NCI-H1694 (cell line): ENCODE data around the gene CNGA3.

Source experiments
- DNase-seq: peaks from one replicate; lab custom pipeline; 2025; lab: John Stamatoyannopoulos, UW

CNGA3 gene

DNA sequence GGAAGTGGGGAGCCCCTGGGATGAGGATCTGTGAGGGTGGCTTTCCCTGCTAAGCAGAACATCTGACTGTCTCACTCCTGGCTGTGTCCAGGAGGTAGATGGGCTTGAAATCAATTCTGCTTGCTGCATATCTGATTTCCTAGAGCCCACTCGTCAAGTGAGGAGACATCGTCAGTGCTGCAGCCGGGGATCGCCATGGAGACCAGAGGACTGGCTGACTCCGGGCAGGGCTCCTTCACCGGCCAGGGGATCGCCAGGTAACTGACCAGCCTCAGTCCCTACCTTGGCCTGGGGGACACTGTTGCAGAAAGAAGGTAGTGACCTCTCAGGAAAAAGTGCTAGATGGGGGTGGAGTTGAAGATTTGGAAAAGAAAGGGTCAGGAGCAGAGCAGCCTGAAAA is 31.3 kb downstream of the CNGA3 start:
- DNase-seq: no peak

DNA sequence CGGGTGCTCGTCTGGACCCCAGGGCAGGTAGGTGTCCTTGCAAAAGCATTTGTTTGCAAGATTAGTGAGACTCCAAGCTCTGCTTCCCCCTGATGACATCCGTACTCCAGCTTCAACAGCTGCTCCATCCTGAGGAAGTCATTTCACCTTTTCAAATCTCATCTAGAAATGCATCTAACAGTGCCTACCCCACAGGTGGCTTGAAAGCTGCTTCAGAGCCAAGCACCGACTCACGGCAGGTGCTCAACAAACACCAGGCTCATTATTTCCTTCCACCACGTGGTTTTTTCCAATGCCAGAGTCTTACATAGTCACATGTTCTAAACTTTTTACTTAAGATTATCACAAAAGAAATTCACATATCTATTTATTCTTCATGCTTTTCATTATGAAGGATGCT is 31.9 kb downstream of the CNGA3 start:
- DNase-seq: no peak

DNA sequence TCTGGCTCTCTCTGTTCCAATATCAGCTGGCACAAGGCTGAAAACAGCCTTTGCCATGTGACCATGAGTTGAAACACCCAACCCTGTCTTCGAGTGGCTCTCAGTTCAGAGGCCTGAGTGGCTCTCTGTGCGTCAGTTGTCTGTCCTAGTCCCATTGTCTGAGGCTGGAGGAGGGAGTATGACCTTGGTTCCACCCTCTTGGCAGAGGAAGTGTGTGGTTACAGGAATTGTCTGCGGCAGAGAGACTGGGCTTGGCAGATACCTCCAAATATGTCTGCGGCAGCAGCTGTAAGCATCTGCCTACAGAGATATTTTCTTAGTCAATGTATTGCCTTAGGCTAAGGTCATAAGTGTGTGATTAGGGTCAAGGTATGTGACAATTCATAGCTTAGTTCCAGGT is 32.6 kb downstream of the CNGA3 start:
- DNase-seq: no peak

DNA sequence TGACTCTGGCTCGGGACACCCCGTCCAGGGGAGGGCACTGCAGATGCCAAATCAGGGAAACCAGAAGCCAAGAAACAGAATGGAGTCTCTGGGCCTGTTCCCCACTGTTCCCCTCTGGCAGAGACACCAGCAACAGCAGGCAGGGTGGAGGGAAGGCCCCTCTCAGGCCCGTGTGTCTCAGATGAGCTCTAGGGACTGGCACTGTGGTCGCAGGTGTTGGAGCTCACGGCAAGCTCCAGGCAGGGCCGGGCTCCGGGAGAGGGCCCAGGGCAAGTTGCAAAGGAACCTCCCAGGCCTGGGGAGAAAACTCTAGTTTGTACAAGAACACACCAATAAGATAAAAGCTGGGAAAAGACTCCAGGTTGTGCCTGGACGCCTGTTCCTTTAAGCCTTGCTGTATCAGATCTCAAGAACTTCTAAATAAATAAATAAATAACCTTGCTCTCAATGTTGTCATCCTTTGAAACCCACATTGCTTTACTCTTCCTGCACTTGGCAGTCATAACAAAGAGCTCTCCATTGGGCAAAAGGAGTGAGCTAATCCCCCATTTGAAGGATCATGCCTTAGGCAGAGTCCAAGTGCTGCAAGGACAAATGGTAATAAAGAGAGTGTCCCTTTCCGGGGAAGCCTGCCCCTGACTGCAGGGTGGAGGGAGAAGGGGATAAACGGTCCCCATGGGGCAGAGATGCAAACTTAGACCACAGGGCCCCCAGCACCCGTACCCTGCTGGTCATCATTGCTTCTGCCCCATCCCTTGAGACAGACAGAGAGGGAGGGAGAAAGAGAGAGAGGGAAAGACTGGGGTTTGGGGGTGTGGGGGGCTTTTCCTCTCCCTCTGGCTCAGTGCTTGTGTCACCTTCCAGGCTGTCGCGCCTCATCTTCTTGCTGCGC is 33.3 kb downstream of the CNGA3 start:
- DNase-seq: no peak

DNA sequence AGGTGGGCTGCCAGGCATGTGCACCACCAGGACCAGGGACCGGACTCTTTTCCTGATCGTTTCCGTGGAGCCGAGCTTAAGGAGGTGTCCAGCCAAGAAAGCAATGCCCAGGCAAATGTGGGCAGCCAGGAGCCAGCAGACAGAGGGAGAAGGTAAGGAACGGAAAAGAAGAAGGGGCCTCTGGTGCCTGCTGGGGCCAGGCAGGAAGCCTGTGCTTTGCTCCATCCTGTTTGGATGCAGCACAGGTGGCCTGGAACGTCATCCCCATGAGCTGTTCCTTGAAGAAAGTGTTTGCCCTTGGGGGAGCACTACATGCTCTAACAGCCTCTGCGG is 33.9 kb downstream of the CNGA3 start:
- no peak for DNase-seq

DNA sequence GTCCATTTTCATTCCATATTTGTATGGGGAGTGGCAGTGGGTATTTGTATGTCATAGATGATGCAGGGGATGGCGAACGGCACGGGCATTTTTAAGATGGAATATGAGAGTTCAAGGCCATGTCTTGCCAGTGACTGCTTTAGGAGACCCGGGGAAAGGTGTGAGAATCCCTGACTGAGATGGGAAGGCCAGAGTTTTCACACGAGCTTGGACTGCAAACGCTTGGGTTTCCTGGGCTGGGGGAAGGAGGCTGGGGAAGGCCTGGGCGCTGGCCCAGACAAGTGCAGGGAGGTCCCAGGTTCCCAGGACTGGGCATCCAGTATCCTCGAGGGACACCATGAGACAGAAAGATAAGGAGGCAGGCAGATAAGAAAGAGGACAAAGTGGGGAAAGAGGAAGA is 35.2 kb downstream of the CNGA3 start:
- no peak for DNase-seq

DNA sequence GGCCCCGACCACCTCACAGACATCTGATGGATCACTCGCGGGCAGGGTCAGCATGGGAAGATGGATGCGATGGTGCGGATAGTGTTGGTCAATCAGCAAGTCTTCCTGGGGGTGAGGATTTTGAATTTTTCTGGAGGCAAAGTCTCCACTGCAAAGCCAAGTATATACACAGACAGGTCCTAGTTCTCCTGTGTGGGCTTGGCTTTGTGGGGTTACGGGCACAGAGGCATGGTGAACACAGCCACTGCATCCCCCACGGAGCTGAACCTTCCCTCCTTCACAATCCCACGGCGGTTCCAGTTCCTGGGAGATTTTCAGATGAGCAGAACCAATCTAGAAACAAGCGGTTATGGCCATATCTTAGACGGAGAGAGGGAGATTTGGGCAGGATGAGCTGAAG is 35.8 kb downstream of the CNGA3 start:
- no peak for DNase-seq

DNA sequence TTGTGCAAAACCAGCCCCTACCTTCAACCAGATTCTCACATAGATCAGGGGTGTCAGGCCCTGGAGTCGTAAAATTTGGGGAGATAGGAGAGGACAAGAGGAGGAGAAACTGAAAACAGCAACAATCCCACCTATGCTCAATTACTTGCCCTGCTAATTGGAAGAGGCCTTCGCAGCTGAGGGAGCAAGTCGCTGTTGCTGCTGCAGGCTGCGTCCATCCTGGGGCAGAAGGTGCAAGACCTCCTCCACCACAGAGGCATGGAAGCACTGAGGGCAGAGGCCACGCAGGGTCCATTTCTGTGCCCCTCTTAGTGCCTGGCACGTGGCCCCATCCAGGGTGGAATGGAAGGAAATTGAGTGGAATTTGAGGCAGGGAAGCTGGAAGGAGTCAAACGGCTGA is 36.5 kb downstream of the CNGA3 start:
- no peak for DNase-seq

DNA sequence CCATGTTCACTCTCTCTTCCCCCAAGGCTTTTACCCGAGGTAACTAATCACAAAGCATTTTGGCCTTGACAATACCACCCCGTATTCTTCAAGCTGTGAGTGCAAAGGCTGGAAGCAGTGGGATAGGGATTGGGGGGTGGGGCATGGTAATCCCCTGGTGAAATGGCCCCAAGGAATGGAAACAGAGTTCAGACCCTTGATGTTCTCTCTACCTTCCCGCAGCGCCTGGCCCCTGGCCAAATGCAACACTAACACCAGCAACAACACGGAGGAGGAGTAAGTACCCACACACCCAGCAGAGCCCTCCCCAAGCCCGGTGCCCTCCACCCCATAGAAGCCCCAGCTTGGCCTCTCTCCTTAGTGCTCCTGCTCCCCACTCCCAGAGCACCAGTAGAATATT is 36.9 kb downstream of the CNGA3 start:
- no peak for DNase-seq

DNA sequence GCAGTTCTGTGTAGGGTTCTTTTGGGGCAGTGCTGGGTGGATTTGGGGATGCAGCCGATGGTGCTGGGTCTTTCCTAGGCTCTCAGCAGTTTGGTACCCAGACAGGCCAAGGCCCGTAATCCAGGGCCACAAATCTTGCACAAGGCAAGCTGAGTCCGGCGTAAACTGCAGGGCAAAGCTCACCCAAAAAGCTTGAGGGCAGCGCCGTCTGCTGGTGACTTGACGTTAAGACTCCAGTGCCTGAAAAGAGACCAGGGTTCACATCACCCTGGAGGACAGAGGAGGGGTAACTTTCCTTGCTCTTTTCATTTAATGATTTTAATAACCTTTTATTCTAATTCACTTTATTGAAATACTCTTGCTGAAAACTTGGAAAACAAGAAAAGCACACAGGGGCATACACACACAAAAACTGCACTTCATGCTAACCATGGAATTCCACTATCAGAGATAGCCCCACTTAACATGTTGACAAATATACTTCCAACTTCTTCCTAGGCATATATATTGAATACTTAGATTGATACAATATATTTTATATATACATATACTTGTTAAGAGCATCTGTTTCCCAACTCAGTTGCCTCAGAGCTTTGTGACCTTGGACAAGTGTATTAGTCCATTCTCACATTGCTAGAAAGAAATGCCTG is 38.9 kb downstream of the CNGA3 start:
- DNase-seq: peak; percentile 79

DNA sequence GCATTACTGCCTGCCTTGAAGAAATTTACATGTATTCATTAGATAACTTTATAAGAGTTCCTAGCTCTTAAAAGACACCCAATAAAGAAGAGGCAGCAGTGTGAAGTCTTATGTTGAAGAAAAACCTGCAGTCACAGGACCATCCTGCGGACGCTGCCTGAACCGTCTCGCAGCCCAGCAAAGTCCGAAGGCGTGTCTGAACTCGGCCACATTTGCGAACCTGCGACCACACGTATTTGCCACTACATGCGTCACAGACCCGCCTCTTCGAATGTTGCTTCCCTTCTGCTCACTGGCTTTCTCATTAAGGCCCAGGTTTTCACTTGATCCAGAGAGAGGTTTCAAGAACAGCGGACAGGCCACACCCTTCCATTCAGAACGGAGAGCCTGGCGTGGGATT is 41.2 kb downstream of the CNGA3 start:
- no peak for DNase-seq

DNA sequence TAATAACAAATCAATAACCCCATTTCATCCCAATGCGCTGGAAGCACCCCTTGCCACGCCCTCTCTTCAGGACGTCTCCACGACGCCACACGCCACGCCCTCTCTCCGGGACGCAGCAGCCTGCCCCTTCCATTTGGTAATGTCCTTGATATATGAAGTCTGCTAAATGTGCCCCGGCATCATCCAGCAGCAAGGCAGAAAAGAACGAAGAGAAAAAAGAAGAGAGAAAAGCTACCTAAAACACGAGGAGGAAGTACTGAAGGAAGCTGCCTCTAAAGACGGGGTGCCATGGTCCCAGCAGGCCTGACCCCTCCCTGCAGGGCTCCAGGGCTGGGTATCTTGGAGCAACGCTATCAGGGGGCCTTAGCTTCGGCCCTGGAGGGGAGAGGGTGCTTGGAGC is 41.8 kb downstream of the CNGA3 start:
- DNase-seq: no peak

DNA sequence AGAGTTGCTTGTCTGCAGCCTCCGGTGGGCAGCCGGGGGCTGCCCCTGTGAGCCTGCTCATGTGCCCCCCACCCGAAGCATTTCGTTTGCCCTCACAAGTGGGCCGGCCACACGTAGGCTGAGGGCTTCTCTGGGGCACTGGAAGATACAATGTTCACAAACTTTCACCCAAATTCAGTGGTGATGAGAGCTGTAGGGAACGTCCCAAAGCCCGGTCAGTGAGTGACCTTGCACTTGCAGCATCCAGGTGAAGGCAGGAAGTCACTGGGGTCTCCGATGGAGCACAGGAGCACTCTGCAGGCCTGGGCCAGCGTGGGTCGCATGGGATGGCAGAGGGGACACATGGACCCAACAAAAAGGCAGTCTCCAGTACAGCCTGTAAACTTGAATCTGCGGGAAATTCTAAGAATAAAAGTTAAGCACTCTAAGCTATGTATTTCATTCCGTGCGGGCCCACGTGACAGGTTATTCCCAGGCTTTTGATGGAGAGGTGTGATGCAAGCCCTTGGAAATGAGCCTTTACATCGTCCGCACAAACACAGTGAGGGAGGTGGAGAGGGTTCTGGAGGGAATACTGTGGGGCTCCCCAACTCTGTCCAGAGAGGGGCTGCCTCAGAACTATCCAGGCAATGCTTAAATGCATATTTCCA is 42.5 kb downstream of the CNGA3 start:
- DNase-seq: no peak

DNA sequence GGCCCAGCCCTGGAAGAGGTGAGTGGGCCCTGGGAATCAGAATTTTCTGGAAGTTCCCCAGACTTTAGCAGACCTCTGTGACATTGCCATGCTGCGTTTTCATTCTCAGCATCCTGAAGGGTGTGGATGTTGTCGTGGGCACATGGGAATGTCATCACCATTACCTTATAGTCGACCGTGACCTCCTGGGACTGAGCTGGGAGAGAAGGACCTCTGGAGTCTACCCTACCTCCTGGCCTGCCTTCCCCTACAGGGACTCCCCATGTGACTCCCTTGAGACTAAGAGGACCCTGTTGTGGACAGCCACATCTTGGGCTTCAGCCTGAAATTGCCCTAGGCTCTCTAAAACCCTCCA is 43.0 kb downstream of the CNGA3 start:
- DNase-seq: no peak

DNA sequence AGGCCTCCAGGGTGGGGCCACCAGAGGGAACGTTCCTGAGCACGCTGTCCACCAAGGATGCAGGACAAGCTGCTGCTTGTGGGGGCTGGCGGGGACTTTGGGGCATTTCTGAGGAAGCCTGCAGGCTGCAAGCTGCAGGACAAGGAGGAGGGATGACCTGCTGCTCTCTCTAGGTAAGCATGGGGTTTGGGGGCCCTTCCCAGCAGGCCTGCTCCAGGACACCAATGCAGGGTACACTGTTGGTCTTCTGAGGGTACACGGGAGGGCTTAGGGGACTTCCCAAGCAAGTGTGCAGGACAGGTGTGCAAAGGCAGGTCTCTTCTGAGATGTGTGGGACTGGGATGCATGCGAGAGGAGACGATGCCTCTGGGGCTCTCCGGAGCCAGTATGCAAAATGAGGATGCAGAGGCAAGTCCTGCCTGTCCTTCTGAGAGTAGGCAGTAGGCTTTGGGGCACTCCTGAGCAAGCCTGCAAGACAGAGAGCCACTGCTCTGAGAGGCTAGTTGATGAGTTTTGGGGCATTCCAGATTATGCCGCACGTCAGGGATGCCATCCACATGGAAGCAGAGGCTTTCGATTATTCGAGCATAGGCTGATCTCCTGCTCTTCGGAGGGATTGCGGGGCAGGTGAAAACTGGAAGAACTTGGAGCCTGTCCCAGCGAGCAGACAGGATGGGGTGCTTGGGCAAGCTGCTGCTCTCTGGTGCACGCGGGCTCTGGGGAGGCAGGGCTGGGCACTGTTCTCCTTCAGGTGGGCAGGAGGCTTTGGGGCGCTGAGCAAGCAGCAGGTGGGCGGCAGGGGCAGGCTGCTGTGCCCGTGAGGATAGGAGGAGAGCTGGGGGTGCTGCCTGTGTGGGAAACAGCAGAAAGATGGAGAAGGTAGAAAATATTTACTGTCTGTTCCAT is 44.6 kb downstream of the CNGA3 start:
- DNase-seq: no peak

DNA sequence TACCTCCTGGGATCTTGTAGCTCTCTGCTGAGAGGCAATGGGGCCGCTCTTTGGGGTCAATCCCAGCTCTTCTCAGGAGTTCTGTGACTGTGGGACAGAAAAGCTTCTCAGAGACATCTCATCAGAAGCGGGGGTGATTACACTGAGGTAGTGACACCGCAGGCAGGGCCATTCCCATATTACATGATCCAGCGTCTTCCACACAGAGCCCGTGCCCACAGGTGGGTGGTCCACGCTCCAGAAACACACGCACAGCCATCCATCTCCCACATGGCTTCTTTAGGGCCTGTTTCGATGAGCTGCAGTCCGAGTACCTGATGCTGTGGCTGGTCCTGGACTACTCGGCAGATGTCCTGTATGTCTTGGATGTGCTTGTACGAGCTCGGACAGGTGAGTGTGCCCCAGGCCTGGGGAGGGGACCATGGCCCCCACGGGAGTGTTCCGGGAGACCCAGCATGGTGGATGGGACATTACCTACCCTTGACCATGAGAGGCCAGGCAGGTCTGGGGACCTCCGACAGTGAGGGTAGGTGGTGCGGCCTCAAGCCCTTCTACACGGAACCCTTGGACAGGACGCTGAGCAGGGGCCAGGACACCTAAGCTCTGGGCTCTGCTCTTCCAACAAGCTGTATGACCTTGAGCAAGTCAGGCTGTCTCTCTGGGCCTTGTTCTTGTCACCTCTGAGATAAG is 45.5 kb downstream of the CNGA3 start:
- DNase-seq: no peak

DNA sequence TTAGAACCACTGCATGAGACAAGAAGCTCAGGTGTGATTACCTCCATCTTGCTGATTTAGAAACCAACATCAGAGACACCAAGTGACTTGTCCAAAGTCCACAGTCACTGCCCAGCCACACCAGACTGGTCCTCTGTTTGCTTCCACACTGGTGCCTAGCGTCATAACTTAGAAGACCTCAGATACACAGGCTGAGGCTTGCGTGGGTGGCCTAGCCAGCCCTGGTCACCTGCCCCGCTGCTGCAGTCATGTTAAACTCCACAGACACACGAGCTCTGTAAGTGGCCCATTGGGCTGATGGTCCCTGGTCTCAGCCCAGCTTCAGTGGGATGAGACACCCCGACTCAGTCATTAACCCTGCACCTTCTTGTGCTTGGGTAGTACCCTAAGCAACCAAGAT is 47.1 kb downstream of the CNGA3 start:
- DNase-seq: no peak

DNA sequence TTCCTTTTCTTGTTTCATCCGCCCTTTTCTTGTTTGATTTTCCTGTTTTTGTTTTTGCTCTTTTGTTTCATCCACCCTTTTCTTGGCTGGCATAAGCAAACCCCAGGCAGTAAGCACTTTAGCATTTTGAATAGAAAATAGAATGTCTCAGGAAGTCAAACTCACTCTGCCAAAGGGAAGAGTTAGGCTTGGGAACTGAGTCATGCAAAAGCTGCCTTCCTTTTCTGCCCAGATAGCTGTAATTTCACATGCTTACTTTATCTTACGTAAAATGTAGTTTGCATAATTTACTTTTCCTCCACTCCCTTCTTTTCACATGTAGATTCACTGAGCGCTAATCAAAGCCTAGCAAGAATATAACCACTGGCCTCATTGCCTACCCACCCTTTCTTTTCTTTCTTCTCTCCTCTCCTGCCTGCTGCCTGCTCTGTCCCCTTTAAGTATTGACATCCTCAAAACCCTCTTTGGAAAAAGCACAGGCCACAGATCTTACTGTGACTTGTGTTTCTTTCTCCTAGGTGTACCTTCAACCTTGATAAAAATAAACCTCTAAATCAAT is 48.4 kb downstream of the CNGA3 start:
- DNase-seq: no peak

DNA sequence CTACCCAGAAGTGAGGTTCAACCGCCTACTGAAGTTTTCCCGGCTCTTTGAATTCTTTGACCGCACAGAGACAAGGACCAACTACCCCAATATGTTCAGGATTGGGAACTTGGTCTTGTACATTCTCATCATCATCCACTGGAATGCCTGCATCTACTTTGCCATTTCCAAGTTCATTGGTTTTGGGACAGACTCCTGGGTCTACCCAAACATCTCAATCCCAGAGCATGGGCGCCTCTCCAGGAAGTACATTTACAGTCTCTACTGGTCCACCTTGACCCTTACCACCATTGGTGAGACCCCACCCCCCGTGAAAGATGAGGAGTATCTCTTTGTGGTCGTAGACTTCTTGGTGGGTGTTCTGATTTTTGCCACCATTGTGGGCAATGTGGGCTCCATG is 49.7 kb downstream of the CNGA3 start:
- DNase-seq: no peak

DNA sequence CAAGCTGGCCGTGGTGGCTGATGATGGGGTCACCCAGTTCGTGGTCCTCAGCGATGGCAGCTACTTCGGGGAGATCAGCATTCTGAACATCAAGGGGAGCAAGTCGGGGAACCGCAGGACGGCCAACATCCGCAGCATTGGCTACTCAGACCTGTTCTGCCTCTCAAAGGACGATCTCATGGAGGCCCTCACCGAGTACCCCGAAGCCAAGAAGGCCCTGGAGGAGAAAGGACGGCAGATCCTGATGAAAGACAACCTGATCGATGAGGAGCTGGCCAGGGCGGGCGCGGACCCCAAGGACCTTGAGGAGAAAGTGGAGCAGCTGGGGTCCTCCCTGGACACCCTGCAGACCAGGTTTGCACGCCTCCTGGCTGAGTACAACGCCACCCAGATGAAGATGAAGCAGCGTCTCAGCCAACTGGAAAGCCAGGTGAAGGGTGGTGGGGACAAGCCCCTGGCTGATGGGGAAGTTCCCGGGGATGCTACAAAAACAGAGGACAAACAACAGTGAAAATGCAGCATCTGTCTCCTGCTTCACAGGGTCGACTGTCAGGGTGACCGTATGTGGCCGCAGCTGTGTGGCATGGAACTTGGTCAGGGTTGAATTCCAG is 50.6 kb downstream of the CNGA3 start:
- DNase-seq: no peak

DNA sequence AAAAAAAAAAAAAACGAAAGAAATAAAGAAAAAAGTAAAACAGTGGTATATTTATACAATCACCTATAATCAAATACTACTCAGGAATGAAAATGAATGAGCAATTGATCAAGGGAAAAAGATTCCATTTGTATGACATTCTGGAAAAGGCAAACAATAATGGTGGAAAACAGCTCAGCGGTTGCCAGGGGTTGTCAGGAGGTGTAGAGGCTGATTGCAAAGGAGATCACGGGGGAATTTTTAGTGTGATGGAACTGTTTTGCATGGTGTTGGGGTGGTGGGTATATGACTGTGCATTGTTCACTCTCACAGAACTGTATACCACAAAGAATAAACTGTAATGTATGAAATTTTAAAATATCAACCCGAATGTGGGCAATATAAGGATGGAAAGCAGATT is 52.9 kb downstream of the CNGA3 start:
- no peak for DNase-seq
